HG03025 (cell line): Measurements from ENCODE around the gene TCEA3.

Experiments used
- ATAC-seq: cut with Tn5 transposase; IDR thresholded peaks from one replicate; pipeline ENCODE4 v1.9.1; 2021; ENCODE audit warnings: mild to moderate bottlenecking, moderate library complexity; ENCODE audit not compliant: unreplicated experiment, low FRiP score

The TCEA3 gene

GRCh38 chr1:23370330-23370708 is 54.2 kb downstream of the TCEA3 start:
- ATAC-seq: no peak

- ATAC-seq: no peak
These were observed 55.1 kb downstream of the TCEA3 start, which contains the start of gene ZNF436 for GRCh38 chr1:23369335-23370013. Gene ZNF436, minus strand, starts transcription at chr1:23369836. Its CDS starts 1,831 bp downstream, at chr1:23368005.

GRCh38 chr1:23368562-23369334 is 55.8 kb downstream of the TCEA3 start:
- ATAC-seq: peak; percentile 67

GRCh38 chr1:23367791-23368561 is 56.6 kb downstream of the TCEA3 start:
- peak; percentile 90 for ATAC-seq

GRCh38 chr1:23367451-23367790 is 57.1 kb downstream of the TCEA3 start:
- no peak for ATAC-seq

GRCh38 chr1:23366598-23366997 is 58.0 kb downstream of the TCEA3 start:
- ATAC-seq: no peak

GRCh38 chr1:23366146-23366545 is 58.4 kb downstream of the TCEA3 start:
- ATAC-seq: no peak

GRCh38 chr1:23362218-23362713 is 62.3 kb downstream of the TCEA3 start:
- no peak for ATAC-seq

- no peak for ATAC-seq
These were observed 66.2 kb downstream of the TCEA3 start for GRCh38 chr1:23358310-23358875.

GRCh38 chr1:23357138-23357908 is 67.2 kb downstream of the TCEA3 start:
- ATAC-seq: no peak

GRCh38 chr1:23356471-23357137 is 67.9 kb downstream of the TCEA3 start:
- no peak for ATAC-seq

GRCh38 chr1:23354245-23354644 is 70.3 kb downstream of the TCEA3 start:
- no peak for ATAC-seq

GRCh38 chr1:23352096-23352695 is 72.4 kb downstream of the TCEA3 start:
- ATAC-seq: no peak

GRCh38 chr1:23345920-23346319 is 78.6 kb downstream of the TCEA3 start:
- ATAC-seq: no peak

- ATAC-seq: no peak
These were observed 79.5 kb downstream of the TCEA3 start for GRCh38 chr1:23344987-23345472.

GRCh38 chr1:23344111-23344986 is 80.2 kb downstream of the TCEA3 start, which contains the start of gene HNRNPR:
Gene HNRNPR, minus strand, starts transcription at chr1:23344284. Its CDS starts 3,276 bp downstream, at chr1:23341008.
- ATAC-seq: peak; percentile 87

- ATAC-seq: peak; percentile 11
These were observed 81.1 kb downstream of the TCEA3 start for GRCh38 chr1:23343221-23344110.
